ENCODE results near the gene PI16. TPM values are rescaled to one million over a fixed set of nuclear protein-coding genes. Genes with fewer than 3 reads are reported as not detected.

PI16 gene
- total and polyA plus RNA-seq, 2 donors (not counting 1 experiment from before 2014, with no cell fraction given), result 1.4 to 7.4 TPM

GRCh38 chr6:37005061-37005810 lies 50.7 kb downstream of the PI16 start, which contains the start of gene FGD2:
TSS of gene FGD2 (plus strand) at chr6:37005655. CDS start at chr6:37005818, 163 bp downstream.
- H3K9me3 Mint-ChIP-seq (ENCODE audit: insufficient read depth), result no peaks in the 10 kb centered on the region
- Histone ChIP-seq H2AFZ (ENCODE audit: insufficient read depth, low read depth, low read length, poor library complexity, severe bottlenecking) (peak within 1 kb of the TSS; percentile 53), H4K20me1 (ENCODE audit: control insufficient read depth, insufficient read depth, low read length, poor library complexity, severe bottlenecking) (peaks cover 47% of the 10 kb centered on the region), H3K4me1 (ENCODE audit: control insufficient read depth in 2 of 2, insufficient read depth in 2 of 2, low read length in 2 of 2) (peaks cover 56 to 79% of the 10 kb centered on the region in 2 donors), H3K27ac (ENCODE audit: low read length in 2 of 2) (peak within 1 kb of the TSS; percentile 80 to 92), H3K79me2 (ENCODE audit: control insufficient read depth, insufficient read depth, low read length) (peaks cover 53% of the 10 kb centered on the region), H3K4me2 (replicated peaks; ENCODE audit: low read depth, low read length, poor library complexity, severe bottlenecking) (peak within 1 kb of the TSS; percentile 92), H3K9ac (ENCODE audit: low read length) (peak within 1 kb of the TSS; percentile 97), H3K4me3 (ENCODE audit: control extremely low read depth in 1 of 5, extremely low read depth in 1 of 5, insufficient read depth in 1 of 5, low read depth in 2 of 5, low read length in 4 of 5) (peak within 1 kb of the TSS; percentile 82 to 97 (median 89)), H3K9me3 (ENCODE audit: control extremely low read depth in 1 of 3, control insufficient read depth in 2 of 3, insufficient read depth in 1 of 3, low read length in 2 of 3) (peaks cover 0 to 6% (median 0%) of the 10 kb centered on the region in 3 donors), H3K36me3 (replicated peaks in 1 of 2; ENCODE audit: control extremely low read depth in 1 of 2, control insufficient read depth in 1 of 2, extremely low read depth in 1 of 2, insufficient read depth in 2 of 2, low read length in 1 of 2) (peaks cover 0 to 23% of the 10 kb centered on the region in 2 experiments), H3K27me3 (replicated peaks in 1 of 4; ENCODE audit: control extremely low read depth in 1 of 4, control insufficient read depth in 3 of 4, insufficient read depth in 4 of 4, low read length in 3 of 4) (no peaks in the 10 kb centered on the region)
- WGBS (ENCODE audit: insufficient coverage), result 9% methylated on average over 8 of the region's 14 CpGs
- peak within 1 kb of the TSS; percentile 95 for H3K27ac Mint-ChIP-seq
- H3K27me3 Mint-ChIP-seq, result no peaks in the 10 kb centered on the region
- ChIA-PET POLR2A (interaction anchor here (0.6 to 4.0 kb wide), 13 partner anchors 8 to 360 kb away, joined by 3 to 40 read pairs (median 5); partner anchors contain the start of gene MTCH1), CTCF (interaction anchor here (0.6 to 5.1 kb wide), 13 partner anchors 12 to 171 kb away, joined by 3 to 113 read pairs (median 8); partner anchors contain the start of genes C6orf89, MTCH1, PIM1 and PPIL1)
- TF ChIP-seq EZH2 (IDR thresholded peaks at IDR 0.05; ENCODE audit: borderline replicate concordance, insufficient read depth, low read depth, low read length, poor library complexity, severe bottlenecking) (no peak), CTCF (IDR thresholded peaks at IDR 0.05) (no peak)
- peaks cover 82% of the 10 kb centered on the region for H3K4me1 Mint-ChIP-seq
- ATAC-seq (ENCODE audit: low read depth) (peak; percentile 72), DNase-seq (peak; percentile 89)
- H3K4me3 Mint-ChIP-seq, result peak within 1 kb of the TSS; percentile 96
- intact Hi-C loops (cut with micrococcal nuclease), result loop anchor here (1.0 to 10.0 kb wide), 4 partner anchors 43 to 410 kb away; partner anchors contain the start of gene SRSF3

All from B cell (primary cell).